BE2C (cell line): Measurements from ENCODE around the gene CFP.
A peak's percentile ranks its signal among the peaks of the same experiment; 100 is the strongest.

Source experiments
- DNase-seq: peaks from one replicate; pipeline ENCODE4 v3.0.0-alpha.2; 2020
- H3K27me3 ChIP-seq: fragments of 250-450 bp; sonication (Bioruptor Pico); 2 replicates; pipeline ENCODE4 v1.5.1; 2020; ENCODE audit warnings: mild to moderate bottlenecking
- H3K36me3 ChIP-seq: fragments of 250-450 bp; sonication (Bioruptor Pico); 2 replicates; pipeline ENCODE4 v1.5.1; 2020; ENCODE audit warnings: mild to moderate bottlenecking
- H3K4me1 ChIP-seq: fragments of 250-450 bp; sonication (Bioruptor Pico); 2 replicates; pipeline ENCODE4 v1.5.1; 2020
- H3K4me3 ChIP-seq: 2 replicates; pipeline ENCODE4 v1.5.1; 2011; ENCODE audit warnings: low read depth, low read length
- H3K9me3 ChIP-seq: fragments of 250-450 bp; sonication (Bioruptor Pico); 2 replicates; pipeline ENCODE4 v1.5.1; 2020
- TF ChIP-seq, protein P1 (sequence below): IDR thresholded peaks from 2 replicates; pipeline ENCODE4 v1.5.1; 2012; ENCODE audit warnings: mild to moderate bottlenecking, low read depth, low read length

CFP gene

DNA sequence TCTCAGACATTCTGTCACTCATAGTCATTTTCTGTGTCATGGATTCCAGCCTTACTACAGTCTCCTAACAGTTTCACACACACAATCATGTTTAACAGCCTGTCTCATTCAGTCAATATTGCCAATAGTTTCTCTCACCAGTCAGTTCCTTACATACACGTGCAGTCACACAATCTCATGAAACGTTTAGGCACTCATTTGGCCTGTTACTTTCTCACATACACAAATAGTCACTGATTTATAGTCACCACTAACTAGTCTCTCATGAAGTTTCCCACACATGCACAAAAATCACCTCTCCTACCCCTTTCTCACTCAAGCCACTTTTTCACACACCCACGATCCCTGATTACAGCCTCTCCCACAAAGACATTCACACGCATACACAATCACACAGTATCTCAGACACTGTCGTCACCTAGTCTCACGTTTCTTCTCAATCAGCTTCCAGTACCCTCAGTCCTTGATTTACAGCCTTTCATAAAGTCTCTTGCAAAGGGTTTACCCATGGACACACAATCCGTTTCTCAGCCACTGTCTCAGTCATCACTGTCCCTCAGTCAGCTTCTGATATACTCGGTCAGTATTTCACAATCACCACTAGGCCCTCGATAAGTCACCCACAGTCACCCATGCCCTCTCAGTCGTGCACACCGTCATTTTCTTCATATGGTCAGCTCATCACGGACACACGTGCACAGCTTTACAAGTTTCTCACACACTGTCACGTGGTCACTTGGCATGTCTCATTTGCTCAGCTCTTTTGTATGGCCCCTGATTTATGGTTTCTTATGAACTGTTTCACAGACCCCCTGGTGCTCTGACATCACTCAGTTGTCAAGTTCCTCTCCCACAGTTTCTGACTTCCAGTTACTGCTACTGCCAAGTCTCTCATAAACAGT is 4.2 kb upstream of the CFP start:
- Histone ChIP-seq H3K36me3 (peaks cover 9% of the 10 kb centered on the region), H3K4me1 (no peaks in the 10 kb centered on the region), H3K4me3 (no peak overlapping the region), H3K9me3 (no peaks in the 10 kb centered on the region), H3K27me3 (no peaks in the 10 kb centered on the region)
- TF ChIP-seq, protein P1, sequence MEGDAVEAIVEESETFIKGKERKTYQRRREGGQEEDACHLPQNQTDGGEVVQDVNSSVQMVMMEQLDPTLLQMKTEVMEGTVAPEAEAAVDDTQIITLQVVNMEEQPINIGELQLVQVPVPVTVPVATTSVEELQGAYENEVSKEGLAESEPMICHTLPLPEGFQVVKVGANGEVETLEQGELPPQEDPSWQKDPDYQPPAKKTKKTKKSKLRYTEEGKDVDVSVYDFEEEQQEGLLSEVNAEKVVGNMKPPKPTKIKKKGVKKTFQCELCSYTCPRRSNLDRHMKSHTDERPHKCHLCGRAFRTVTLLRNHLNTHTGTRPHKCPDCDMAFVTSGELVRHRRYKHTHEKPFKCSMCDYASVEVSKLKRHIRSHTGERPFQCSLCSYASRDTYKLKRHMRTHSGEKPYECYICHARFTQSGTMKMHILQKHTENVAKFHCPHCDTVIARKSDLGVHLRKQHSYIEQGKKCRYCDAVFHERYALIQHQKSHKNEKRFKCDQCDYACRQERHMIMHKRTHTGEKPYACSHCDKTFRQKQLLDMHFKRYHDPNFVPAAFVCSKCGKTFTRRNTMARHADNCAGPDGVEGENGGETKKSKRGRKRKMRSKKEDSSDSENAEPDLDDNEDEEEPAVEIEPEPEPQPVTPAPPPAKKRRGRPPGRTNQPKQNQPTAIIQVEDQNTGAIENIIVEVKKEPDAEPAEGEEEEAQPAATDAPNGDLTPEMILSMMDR = no peak
- DNase-seq = no peak

GRCh38 chrX:47632666-47633065 is 2.9 kb upstream of the CFP start:
- Histone ChIP-seq H3K27me3 (no peaks in the 10 kb centered on the region), H3K4me1 (no peaks in the 10 kb centered on the region), H3K4me3 (no peak overlapping the region), H3K9me3 (no peaks in the 10 kb centered on the region), H3K36me3 (no peaks in the 10 kb centered on the region; the same call in 1 of the 2 replicates)
- no peak for DNase-seq
- TF ChIP-seq, protein P1 = no peak

DNA sequence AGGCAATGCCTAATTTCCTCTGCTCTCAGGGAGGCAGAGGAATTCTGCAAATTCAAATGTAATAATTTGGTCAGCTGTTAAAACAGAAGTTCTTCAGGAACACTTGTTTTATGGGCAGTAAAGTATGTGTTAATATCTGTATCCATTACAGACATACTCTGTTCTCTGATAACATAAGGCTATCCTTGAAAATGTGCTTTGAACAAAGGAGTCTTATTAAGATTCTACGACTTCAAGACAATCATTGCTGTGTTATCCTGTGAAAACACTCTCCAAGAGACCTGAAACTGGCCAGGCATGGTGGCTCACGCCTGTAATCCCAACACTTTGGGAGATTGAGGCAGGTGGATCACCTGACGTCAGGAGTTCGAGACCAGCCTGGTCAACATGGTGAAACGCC is 1.9 kb upstream of the CFP start:
- no peaks in the 10 kb centered on the region for H3K4me1 ChIP-seq
- TF ChIP-seq, protein P1 = no peak
- H3K27me3 ChIP-seq = no peaks in the 10 kb centered on the region
- H3K36me3 ChIP-seq = no peaks in the 10 kb centered on the region; the same call in 1 of the 2 replicates
- no peak overlapping the region for H3K4me3 ChIP-seq
- H3K9me3 ChIP-seq = no peaks in the 10 kb centered on the region
- DNase-seq = no peak

DNA sequence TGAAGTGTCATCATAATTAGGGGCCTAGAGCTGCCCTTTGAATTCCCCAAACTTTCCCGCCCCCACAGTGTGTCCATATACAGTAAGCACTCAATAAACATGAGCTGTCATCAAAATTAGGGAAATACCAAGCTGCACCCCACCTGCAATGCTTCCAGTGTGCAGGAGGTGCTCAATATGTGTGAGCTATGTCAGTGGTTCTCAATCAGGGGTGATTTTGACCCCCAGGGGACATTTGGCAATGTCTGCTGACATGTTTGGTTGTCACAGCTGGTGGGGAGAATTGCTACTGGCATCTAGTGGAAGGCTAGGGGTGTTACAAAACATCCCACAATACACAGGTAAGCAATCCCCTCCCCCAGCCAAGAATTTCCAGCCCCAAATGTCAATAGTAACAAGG is 748 bp downstream of the CFP start:
- H3K9me3 ChIP-seq = no peaks in the 10 kb centered on the region
- H3K27me3 ChIP-seq = no peaks in the 10 kb centered on the region
- TF ChIP-seq, protein P1 = peak; percentile 13; the same call in 1 of the 2 replicates
- H3K36me3 ChIP-seq = no peaks in the 10 kb centered on the region
- no peak for DNase-seq
- no peak overlapping the region for H3K4me3 ChIP-seq
- no peaks in the 10 kb centered on the region for H3K4me1 ChIP-seq

GRCh38 chrX:47625365-47625764 is 4.4 kb downstream of the CFP start:
- Histone ChIP-seq H3K4me1 (no peaks in the 10 kb centered on the region), H3K36me3 (no peaks in the 10 kb centered on the region), H3K9me3 (no peaks in the 10 kb centered on the region), H3K27me3 (no peaks in the 10 kb centered on the region), H3K4me3 (no peak overlapping the region)
- TF ChIP-seq, protein P1 = no peak
- DNase-seq = no peak

- Histone ChIP-seq H3K4me3 (peak overlapping the region; percentile 48), H3K9me3 (no peaks in the 10 kb centered on the region), H3K27me3 (no peaks in the 10 kb centered on the region), H3K4me1 (no peaks in the 10 kb centered on the region), H3K36me3 (no peaks in the 10 kb centered on the region)
- DNase-seq = peak; percentile 89
- TF ChIP-seq, protein P1 = no peak
Measured at GRCh38 chrX:47623540-47624027, 6.1 kb downstream of the CFP start.
